ENCODE data around the gene EPB41.
"Not testable (repeated sequence)": the region's sequence is repeated elsewhere in the genome, so short reads cannot be mapped to it uniquely, and the experiment has no call there.

The EPB41 gene

GRCh38 chr1:28914228-28915030, at the start of gene EPB41:
Gene EPB41 (plus strand): TSS chr1:28914569. CDS start chr1:28987438, 72,869 bp downstream.
- peak; percentile 34 for DNase-seq (ENCODE audit: low read depth)

- no peak for DNase-seq (ENCODE audit: low read depth)
Measured at GRCh38 chr1:28864695-28865094, 49.7 kb upstream of the EPB41 start.

GRCh38 chr1:28865997-28866650, 48.2 kb upstream of the EPB41 start:
- no peak for DNase-seq (ENCODE audit: low read depth)

DNA sequence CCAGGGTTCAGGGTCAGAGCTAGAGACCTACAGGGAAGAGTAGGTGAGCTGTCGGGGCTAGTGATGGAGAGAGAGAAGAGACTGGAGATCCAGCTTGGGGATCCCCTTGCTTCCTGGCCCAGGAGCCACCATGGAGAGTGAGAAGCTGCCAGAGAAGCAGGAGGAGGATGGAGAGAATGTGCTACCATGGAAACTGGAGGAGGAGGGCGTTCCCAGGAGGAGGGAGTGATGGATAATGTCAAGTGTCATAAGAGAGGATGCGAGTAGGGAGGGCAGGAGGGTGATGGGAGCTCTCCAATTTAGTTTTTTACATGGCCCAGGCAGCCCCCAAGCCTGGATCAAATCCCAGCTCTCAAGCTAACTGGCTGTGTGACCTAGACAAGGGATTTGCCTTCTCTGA, 46.5 kb upstream of the EPB41 start:
- DNase-seq (ENCODE audit: low read depth), result no peak

GRCh38 chr1:28869952-28870351, 44.4 kb upstream of the EPB41 start:
- DNase-seq (ENCODE audit: low read depth), result no peak

DNA sequence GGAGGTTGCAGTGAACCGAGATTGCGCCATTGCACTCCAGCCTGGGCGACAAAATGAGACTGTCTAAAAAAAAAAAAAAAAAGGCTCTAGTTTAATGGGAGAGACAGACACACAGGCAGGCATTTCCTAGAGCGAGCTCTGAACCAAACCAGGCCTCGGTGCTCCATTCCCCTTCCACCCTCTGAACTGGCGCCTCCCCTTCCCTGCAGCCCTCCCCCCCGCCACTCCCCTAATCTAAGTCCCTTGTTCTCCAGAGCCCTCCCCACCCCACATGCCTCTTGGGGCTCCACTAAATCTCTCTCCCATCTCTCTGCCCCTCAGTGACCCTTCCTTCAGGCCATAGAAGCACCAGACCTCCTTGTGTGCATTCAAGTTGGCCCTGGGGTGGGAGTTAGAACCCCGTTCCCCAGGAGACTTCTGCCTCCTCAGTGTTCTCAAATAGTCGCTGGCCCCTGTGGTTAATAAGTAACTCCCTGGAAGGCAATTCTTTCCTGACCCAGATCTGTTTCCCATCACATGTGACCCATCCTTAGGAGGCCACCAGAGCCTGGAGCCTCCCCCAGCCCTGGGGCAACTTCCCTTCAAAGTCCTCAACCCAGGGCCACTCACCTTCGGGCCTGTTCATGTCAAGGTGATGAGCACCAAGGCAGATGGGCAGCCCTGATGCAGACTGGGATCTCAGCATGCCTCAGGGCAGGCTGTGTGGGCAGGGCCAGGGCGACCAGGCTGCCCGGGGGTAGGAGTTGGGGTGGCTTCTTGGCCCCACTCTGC, 42.6 kb upstream of the EPB41 start:
- DNase-seq (ENCODE audit: low read depth), result no peak

GRCh38 chr1:28875134-28875533, 39.2 kb upstream of the EPB41 start:
- not testable (repeated sequence) for DNase-seq (ENCODE audit: low read depth)

DNA sequence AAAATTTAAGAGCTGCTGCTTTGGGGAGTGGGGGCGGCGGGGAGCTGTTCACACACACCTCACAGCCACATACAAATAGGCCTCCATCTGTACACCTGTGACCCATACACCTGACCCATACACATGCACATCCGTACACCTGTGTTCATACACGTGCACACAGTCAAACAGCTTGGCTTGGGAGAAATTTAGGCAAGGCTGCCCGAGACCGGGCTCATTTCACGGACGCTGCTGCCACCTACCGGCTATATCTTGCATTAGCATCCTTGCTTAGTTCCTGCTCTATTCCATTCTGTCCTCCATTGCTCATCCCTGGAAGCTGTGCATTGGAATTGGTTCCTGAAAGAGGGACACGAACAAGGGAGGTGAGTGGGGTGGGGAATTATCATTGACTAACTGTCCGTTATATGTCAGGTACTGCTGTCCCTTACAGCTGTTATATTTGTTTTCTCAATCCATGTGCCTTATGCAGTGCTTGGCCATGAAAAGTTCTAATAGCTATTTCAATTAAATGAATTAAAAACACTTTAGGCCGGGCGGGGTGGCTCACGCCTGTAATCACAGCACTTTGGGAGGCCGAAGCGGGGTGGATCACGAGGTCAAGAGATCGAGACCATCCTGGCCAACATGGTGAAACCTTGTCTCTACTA, 37.1 kb upstream of the EPB41 start:
- DNase-seq (ENCODE audit: low read depth), result no peak

- DNase-seq (ENCODE audit: low read depth), result no peak
Measured at GRCh38 chr1:28878796-28879195, 35.6 kb upstream of the EPB41 start.

DNA sequence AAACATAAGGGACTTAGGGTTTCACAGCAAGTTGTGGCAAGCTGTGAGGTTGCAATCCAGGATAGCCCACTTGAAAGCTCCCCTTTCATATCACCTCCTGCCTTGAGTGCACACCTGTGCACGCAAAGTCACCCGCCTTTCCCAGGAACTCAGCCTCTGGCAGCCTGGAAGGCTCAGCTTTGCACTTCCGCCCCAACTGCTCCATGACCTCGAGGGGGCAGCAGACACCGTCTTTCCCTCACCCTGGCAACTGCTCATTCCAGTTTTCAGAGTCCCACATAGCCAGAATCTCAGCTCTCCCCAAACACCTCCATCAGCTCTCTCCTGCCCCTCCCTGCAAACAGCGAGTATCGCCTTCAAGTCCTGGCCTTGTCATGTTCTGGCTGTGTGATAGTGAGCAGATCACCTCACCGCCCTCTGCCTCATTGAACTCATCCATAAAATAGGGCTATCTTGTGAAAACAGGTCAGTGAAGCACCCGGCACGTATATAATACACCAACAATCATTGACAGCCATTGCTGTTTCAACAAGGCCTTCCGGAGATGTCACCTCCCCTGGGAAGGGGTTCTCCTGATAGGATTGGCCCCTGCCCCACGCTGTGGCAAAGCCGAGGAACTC, 32.2 kb upstream of the EPB41 start:
- peak; percentile 51 for DNase-seq (ENCODE audit: low read depth)

DNA sequence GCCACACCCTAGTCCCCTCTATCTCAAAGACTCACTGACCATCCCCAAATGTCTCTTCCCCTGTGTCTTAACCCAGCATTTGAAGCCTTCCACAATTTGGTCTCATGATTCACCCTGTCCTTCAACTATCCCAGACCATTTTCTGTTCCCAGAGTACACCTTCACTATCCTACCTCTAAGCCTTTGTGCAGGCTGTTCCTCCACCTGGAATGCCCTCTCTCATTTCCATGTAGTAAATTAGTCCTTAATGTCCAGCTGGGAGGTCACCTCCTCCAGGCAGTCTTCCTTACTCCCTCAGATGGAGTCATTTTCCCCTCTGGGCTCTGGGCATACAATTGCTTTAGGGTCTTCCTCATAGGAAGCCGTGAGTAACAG, 31.1 kb upstream of the EPB41 start:
- no peak for DNase-seq (ENCODE audit: low read depth)

GRCh38 chr1:28885472-28885877, 28.9 kb upstream of the EPB41 start:
- no peak for DNase-seq (ENCODE audit: low read depth)

GRCh38 chr1:28885977-28886730, 28.2 kb upstream of the EPB41 start:
- no peak for DNase-seq (ENCODE audit: low read depth)

GRCh38 chr1:28886731-28887418, 27.5 kb upstream of the EPB41 start:
- no peak for DNase-seq (ENCODE audit: low read depth)

DNA sequence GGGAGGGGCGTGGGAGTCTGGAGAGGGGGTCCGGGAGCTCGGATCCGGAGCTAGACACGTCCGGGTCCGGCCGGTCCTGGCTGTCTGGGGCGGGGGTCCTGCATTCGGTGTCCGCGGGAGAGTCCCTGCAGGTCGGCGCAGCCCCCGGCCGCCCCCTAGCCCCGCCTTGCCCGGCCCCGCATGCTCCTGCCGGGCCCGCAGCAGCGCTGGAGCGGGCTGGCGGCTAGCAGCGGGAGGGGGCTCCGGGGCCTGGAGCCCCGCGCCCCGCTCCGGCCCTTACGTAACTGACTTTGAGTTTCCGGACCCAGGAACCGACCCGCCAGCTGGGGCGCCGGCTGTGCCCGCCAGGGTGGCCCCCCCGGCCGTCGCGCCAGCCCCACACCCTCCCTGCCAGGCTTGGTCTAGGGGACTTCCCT, 26.9 kb upstream of the EPB41 start:
- no peak for DNase-seq (ENCODE audit: low read depth)

DNA sequence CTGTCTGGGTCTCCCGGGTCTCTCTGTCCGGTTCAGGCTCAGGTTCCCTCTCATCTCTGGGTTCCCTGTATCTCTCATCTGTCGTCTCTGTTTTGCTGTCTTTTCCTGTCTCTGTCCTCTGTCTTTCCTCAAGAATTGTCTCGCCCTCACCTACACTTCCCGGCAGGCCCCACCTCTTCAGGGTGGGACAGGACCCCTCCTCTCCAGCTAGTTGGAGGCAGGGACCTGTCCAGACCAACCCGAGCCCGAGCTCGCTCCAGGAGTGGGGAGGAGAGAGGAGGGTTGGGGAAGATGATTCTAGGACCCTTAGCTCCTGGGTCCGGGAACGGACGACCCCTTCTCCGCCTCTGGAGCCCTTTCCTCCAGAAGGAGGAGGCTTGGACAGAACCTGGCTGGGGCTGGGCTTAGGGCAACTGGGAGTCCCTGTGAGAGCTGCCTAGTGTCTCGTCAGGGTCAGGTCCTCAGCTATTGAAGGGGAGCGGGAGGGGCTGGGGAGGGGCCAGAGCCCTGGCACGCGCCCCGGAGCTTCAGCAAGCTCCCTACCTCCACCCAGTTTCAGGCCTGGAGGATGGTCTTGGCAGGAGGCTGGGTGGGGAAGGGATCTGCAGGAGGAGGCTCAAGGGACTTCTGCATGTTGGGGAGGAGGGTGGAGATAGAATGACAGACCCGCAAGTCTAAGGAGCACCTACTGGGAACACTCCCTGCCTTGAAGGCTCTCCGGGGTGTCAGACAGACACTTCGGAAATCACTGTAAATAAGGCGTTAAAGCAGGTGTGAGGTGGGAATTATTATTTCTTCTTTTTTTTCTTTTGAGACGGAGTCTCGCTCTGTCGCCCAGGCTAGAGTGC, 26.3 kb upstream of the EPB41 start:
- no peak for DNase-seq (ENCODE audit: low read depth)

DNA sequence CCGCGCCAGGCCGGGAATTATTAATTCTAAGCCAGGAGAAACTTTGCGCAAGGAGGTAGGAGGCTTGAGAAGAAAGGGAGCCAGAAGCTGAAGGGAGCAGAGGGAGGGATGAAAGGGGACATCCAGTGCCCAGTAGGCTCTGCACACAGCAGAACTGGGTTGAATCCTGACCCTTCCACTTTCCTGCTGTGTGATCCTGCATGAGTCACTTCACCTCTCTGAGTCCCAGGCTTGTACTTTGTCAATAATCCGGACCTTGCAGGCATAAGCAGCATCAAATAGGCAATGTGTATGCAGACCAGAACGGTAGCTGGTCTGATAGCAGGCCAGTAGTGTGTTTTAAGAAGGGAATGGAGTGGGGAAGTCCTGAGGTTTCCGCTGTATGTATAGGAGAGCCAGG, 25.5 kb upstream of the EPB41 start:
- no peak for DNase-seq (ENCODE audit: low read depth)

DNA sequence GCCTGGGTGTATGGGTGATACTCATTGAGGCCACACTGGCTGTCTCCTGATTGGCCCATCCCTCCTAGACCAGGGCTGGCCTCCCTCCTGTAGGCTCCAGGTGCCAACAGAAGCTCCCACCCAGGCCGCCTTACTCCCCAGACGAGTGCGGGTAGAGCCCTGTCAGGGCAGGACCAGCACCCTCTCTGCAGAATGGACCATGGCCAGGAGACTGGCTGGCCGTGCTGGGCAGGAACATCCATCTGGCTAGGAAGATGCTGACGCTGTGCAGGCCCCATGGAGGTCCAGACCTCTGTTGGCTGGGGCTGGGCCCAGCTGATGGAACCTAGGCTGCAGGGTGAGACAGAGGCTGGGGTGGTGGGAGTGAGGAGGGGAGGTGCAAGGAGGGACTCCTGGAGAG, 25.0 kb upstream of the EPB41 start:
- DNase-seq (ENCODE audit: low read depth), result no peak

GRCh38 chr1:28890435-28890834, 23.9 kb upstream of the EPB41 start:
- no peak for DNase-seq (ENCODE audit: low read depth)

DNA sequence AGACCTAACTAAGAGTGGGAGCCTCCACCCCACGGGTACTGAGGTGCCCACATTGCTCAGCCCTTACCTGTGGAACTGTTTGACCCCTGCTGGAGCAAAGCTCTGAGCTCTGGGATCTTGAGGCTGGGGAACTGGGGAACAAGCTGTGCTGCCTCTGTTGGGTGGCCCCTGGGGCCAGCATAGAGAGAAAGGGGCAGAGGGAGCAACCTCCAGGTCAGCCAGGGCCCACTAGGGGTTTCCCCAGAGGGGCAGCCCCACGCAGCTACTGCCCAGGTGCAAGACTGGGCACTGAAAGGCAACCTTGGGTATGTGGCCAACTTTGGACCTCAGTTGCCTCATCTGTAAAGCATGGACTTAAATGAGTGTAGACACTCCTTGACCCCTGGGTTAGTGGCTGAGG, 23.5 kb upstream of the EPB41 start:
- no peak for DNase-seq (ENCODE audit: low read depth)

All from non-pigmented ciliary epithelial cell (primary cell).